Colonic mucosa (tissue), 4 donors: ENCODE data around the gene WWC1. TPM values are rescaled to one million over a fixed set of nuclear protein-coding genes. Genes with fewer than 3 reads are reported as not detected.

ENCODE experiments used
- DNase-seq: peaks from one replicate; pipeline ENCODE4 v3.0.0-alpha.2; 2020
- H3K27ac ChIP-seq: fragments of 200-600 bp; one replicate; pipeline ENCODE4 v1.8.0; 2021
- H3K27me3 ChIP-seq: fragments of 200-600 bp; one replicate; pipeline ENCODE4 v1.8.0; 2021
- H3K36me3 ChIP-seq: fragments of 200-600 bp; one replicate; pipeline ENCODE4 v1.8.0; 2021
- H3K4me1 ChIP-seq: fragments of 200-600 bp; one replicate; pipeline ENCODE4 v1.8.0; 2021; ENCODE audit warnings: mild to moderate bottlenecking
- H3K4me3 ChIP-seq: fragments of 200-600 bp; one replicate; pipeline ENCODE4 v1.8.0; 2021
- H3K9ac ChIP-seq, 2 donors: one replicate each; pipeline ENCODE4 v1.7.0; 2013; ENCODE audit warnings: control low read depth in 2 of 2, low read depth in 2 of 2, low read length in 2 of 2
- H3K9me3 ChIP-seq: fragments of 200-600 bp; one replicate; pipeline ENCODE4 v1.8.0; 2021
- intact Hi-C: fragments of 100-400 bp; cut with DNase I; formaldehyde crosslinking; loops from one replicate; pipeline ENCODE4 v1.14.1; 2022
- total RNA-seq, 2 donors: library from RNA; stranded (reverse); fragmentation: NEBNext Ultra II Directional in 1 of 2; extraction: Animal tissue kit (Norgen Biotek cat#: 25700) in 1 of 2; gene quantifications; one replicate each; pipeline ENCODE4 v1.2.1, GENCODE V29; 2021
- TF ChIP-seq, protein P1 (sequence below): fragments of 200-600 bp; IDR thresholded peaks from one replicate; pipeline ENCODE4 v1.8.0; 2022; ENCODE audit warnings: antibody characterized with exemption, mild to moderate bottlenecking
- donor health status: healthy.
- donor health status: DM: no; HTN: no; CAD: no.
- donor health status: DM: no; HTN: no; CAD: no.

Gene WWC1
- total RNA-seq, 2 donors from 2014 or later, result 15.3 to 33.3 TPM

DNA sequence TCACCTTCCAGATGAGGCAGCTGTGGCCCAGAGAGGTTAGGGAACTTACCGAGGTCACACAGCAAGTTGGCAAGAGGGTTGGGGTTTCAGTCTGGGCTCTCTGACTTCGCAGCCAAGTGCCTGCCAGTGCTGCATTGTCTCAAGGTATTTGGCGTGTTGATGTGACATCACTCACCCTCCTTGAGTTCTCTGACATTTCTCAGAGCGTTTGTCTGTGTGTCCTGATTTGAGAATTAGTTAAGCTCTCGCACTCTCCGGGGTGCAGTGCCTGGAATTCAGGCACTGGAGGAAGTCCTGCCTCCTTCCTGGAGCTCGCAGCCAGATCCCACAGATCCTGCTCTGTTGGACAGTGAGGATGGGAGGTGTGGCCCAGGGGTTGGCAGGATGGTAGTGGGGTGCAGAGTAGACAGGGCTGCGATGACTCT lies 25.7 kb downstream of the WWC1 start:
- Histone ChIP-seq H3K27me3 (no peaks in the 10 kb centered on the region), H3K4me1 (peaks cover 6% of the 10 kb centered on the region), H3K9ac (peak overlapping the region in 1 of 2 donors; percentile 58), H3K27ac (no peak overlapping the region), H3K9me3 (no peaks in the 10 kb centered on the region), H3K4me3 (no peak overlapping the region), H3K36me3 (no peaks in the 10 kb centered on the region)
- TF ChIP-seq, protein P1, sequence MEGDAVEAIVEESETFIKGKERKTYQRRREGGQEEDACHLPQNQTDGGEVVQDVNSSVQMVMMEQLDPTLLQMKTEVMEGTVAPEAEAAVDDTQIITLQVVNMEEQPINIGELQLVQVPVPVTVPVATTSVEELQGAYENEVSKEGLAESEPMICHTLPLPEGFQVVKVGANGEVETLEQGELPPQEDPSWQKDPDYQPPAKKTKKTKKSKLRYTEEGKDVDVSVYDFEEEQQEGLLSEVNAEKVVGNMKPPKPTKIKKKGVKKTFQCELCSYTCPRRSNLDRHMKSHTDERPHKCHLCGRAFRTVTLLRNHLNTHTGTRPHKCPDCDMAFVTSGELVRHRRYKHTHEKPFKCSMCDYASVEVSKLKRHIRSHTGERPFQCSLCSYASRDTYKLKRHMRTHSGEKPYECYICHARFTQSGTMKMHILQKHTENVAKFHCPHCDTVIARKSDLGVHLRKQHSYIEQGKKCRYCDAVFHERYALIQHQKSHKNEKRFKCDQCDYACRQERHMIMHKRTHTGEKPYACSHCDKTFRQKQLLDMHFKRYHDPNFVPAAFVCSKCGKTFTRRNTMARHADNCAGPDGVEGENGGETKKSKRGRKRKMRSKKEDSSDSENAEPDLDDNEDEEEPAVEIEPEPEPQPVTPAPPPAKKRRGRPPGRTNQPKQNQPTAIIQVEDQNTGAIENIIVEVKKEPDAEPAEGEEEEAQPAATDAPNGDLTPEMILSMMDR, result no peak
- no peak for DNase-seq
- intact Hi-C loops, result no loop called here

DNA sequence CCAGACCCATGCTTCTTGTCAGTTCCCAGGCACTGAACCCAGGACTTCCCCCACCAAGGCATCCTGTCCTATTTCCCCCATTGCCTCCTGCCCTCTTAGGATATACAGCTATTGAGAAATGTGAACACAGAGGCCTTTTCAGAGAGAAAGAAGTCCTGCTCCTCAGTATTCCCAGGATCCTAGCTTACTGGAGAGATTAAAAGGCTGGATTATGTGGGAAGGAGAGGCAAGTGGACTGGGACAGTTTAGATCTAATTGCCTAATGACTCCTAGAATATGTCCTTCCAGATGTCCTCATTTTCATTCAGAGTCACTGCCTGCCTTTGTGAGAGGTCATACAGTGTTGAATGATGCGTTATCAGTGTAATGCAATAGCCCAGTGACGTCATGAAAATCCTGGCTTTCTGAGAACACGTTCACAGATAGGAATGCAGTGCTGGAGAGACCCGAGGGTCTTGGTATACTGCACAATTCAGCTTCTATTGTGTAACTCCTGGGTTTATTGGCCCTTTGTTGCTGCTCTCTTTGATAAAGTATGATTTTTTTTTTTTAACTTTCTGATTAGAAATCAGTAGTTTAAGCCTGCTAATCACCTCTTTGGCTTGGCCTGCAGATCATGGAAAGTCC lies 26.2 kb downstream of the WWC1 start:
- intact Hi-C loops, result no loop called here
- H3K4me1 ChIP-seq, result peaks cover 6% of the 10 kb centered on the region
- no peak overlapping the region for H3K9ac ChIP-seq
- no peak overlapping the region for H3K27ac ChIP-seq
- no peak overlapping the region for H3K4me3 ChIP-seq
- no peak for DNase-seq
- no peaks in the 10 kb centered on the region for H3K27me3 ChIP-seq
- H3K9me3 ChIP-seq, result no peaks in the 10 kb centered on the region
- TF ChIP-seq, protein P1, result no peak
- no peaks in the 10 kb centered on the region for H3K36me3 ChIP-seq

GRCh38 chr5:168318240-168318639 lies 26.8 kb downstream of the WWC1 start:
- intact Hi-C loops, result no loop called here
- H3K4me1 ChIP-seq, result peaks cover 6% of the 10 kb centered on the region

DNA sequence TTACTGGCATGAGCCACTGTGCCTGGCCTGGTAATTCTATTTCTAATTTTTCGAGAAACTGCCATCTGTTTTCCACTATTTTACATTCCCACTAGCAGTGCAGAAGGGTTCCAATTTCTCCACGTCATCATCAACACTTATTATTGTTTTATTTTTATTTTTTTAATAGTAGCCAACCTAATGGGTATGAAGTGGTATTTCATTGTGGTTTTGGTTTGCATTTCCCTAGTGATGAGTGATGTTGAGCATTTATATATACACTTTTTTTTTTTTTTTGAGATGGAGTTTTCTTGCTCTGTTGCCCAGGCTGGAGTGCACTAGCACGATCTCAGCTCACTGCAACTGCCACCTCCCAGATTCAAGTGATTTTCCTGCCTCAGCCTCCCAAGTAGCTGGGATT lies 28.3 kb downstream of the WWC1 start:
- H3K9me3 ChIP-seq, result no peaks in the 10 kb centered on the region
- no peaks in the 10 kb centered on the region for H3K36me3 ChIP-seq
- H3K4me3 ChIP-seq, result no peak overlapping the region
- intact Hi-C loops, result no loop called here
- H3K27me3 ChIP-seq, result no peaks in the 10 kb centered on the region
- H3K4me1 ChIP-seq, result peaks cover 6% of the 10 kb centered on the region
- H3K27ac ChIP-seq, result no peak overlapping the region
- H3K9ac ChIP-seq, result no peak overlapping the region
- no peak for DNase-seq
- TF ChIP-seq, protein P1, result no peak

More at GRCh38 chr5:168318240-168318639, 26.8 kb downstream of the WWC1 start:
- TF ChIP-seq, protein P1, result no peak
- H3K4me3 ChIP-seq, result no peak overlapping the region
- no peak overlapping the region for H3K9ac ChIP-seq
- no peaks in the 10 kb centered on the region for H3K36me3 ChIP-seq
- H3K9me3 ChIP-seq, result no peaks in the 10 kb centered on the region
- DNase-seq, result no peak
- H3K27me3 ChIP-seq, result no peaks in the 10 kb centered on the region
- no peak overlapping the region for H3K27ac ChIP-seq

- TF ChIP-seq, protein P1, result no peak
- DNase-seq, result no peak
- H3K9ac ChIP-seq, result no peak overlapping the region
- H3K4me3 ChIP-seq, result no peak overlapping the region
- no peaks in the 10 kb centered on the region for H3K27me3 ChIP-seq
- H3K27ac ChIP-seq, result no peak overlapping the region
- H3K36me3 ChIP-seq, result no peaks in the 10 kb centered on the region
- peaks cover 3% of the 10 kb centered on the region for H3K4me1 ChIP-seq
- intact Hi-C loops, result no loop called here
- H3K9me3 ChIP-seq, result no peaks in the 10 kb centered on the region
Observed at GRCh38 chr5:168320805-168321204, 29.4 kb downstream of the WWC1 start.
